Breast epithelium (tissue), 4 donors: Measurements from ENCODE around the gene CGRRF1. TPM values are rescaled to one million over a fixed set of nuclear protein-coding genes. Genes with fewer than 3 reads are reported as not detected.

Experiments
- DNase-seq, 2 donors: peaks; one replicate each; pipeline ENCODE4 v3.0.0-alpha.2; 2019; ENCODE audit warnings: low spot score in 2 of 2
- H3K27ac ChIP-seq, 2 donors: fragments of 200-600 bp; sonication (generic) in 1 of 2; one replicate each; pipeline ENCODE4 v1.5.1; 2016 to 2019; ENCODE audit warnings: mild to moderate bottlenecking in 1 of 2
- H3K27me3 ChIP-seq, 2 donors: fragments of 200-600 bp; sonication (generic) in 1 of 2; one replicate each; pipeline versions ENCODE4 v1.5.1 to v1.6.0; 2017 to 2019; ENCODE audit warnings: control low read depth in 1 of 2, mild to moderate bottlenecking in 1 of 2
- H3K36me3 ChIP-seq: fragments of 200-600 bp; one replicate; pipeline ENCODE4 v1.5.1; 2019
- H3K4me1 ChIP-seq, 2 donors: fragments of 200-600 bp; sonication (generic); one replicate each; pipeline ENCODE4 v1.5.1; 2016 to 2019; ENCODE audit warnings: control low read depth in 1 of 2
- H3K4me3 ChIP-seq, 3 donors: fragments of 200-600 bp; sonication (generic); 1 replicate in 2 of 3; 2 replicates in 1 of 3; pipeline ENCODE4 v1.5.1; 2016 to 2019; ENCODE audit warnings: mild to moderate bottlenecking in 3 of 3, moderate library complexity in 2 of 3
- H3K9me3 ChIP-seq, 2 donors: fragments of 200-600 bp; sonication (generic) in 1 of 2; one replicate each; pipeline ENCODE4 v1.5.1; 2016 to 2019; ENCODE audit warnings: control low read depth in 1 of 2
- POLR2A ChIP-seq: fragments of 450-650 bp; IDR thresholded peaks from one replicate; pipeline ENCODE4 v1.6.1; 2016; ENCODE audit warnings: antibody characterized with exemption, mild to moderate bottlenecking, moderate library complexity
- POLR2AphosphoS5 ChIP-seq, 3 donors: sonication (generic); formaldehyde crosslinking; IDR thresholded peaks; one replicate each; pipeline ENCODE4 v1.6.1; 2017; ENCODE audit warnings: antibody characterized with exemption in 3 of 3
- intact Hi-C: fragments of 100-400 bp; cut with DNase I; formaldehyde crosslinking; loops from one replicate; pipeline ENCODE4 v1.15.1; 2023; ENCODE audit warnings: low total_unique reads
- total RNA-seq, 3 donors: library from RNA; depleted of rRNA; stranded (reverse); fragments of >200 nt; gene quantifications; one replicate each; pipeline ENCODE4 v1.1.0, GENCODE V29; 2016
- TF ChIP-seq, protein P1 (sequence below), 3 donors: fragments of 450-650 bp; IDR thresholded peaks; one replicate each; pipeline ENCODE4 v1.5.1; 2016 to 2017; ENCODE audit warnings: antibody characterized with exemption in 3 of 3, mild to moderate bottlenecking in 3 of 3, moderate library complexity in 3 of 3

CGRRF1 gene
- total RNA-seq, 3 donors from 2014 or later: 21.0 to 25.5 (median 23.6) TPM

GRCh38 chr14:54562334-54562733, 52.6 kb downstream of the CGRRF1 start:
- TF ChIP-seq POLR2A (no peak), POLR2AphosphoS5 (IDR thresholded peaks at IDR 0.05) (no peak)
- TF ChIP-seq, protein P1, sequence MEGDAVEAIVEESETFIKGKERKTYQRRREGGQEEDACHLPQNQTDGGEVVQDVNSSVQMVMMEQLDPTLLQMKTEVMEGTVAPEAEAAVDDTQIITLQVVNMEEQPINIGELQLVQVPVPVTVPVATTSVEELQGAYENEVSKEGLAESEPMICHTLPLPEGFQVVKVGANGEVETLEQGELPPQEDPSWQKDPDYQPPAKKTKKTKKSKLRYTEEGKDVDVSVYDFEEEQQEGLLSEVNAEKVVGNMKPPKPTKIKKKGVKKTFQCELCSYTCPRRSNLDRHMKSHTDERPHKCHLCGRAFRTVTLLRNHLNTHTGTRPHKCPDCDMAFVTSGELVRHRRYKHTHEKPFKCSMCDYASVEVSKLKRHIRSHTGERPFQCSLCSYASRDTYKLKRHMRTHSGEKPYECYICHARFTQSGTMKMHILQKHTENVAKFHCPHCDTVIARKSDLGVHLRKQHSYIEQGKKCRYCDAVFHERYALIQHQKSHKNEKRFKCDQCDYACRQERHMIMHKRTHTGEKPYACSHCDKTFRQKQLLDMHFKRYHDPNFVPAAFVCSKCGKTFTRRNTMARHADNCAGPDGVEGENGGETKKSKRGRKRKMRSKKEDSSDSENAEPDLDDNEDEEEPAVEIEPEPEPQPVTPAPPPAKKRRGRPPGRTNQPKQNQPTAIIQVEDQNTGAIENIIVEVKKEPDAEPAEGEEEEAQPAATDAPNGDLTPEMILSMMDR (IDR thresholded peaks at IDR 0.05): no peak
- Histone ChIP-seq H3K36me3 (no peaks in the 10 kb centered on the region), H3K27me3 (no peaks in the 10 kb centered on the region), H3K4me1 (no peaks in the 10 kb centered on the region), H3K27ac (no peak overlapping the region), H3K9me3 (no peaks in the 10 kb centered on the region), H3K4me3 (no peak overlapping the region)
- intact Hi-C loops: loop anchor here (10.0 kb wide), 1 partner anchor 122 kb away; no protein-coding TSS in a partner anchor
- no peak for DNase-seq

- H3K36me3 ChIP-seq: no peaks in the 10 kb centered on the region
- DNase-seq: no peak
- no peaks in the 10 kb centered on the region for H3K27me3 ChIP-seq
- peak overlapping the region; percentile 70 to 91 (median 78) for H3K4me3 ChIP-seq
- H3K9me3 ChIP-seq: no peaks in the 10 kb centered on the region
- peak overlapping the region; percentile 97 to 100 for H3K27ac ChIP-seq
- TF ChIP-seq, protein P1 (IDR thresholded peaks at IDR 0.05): peak; percentile 73 to 87 (median 73)
- no peak for TF ChIP-seq POLR2A
- no peak for TF ChIP-seq POLR2AphosphoS5 (IDR thresholded peaks at IDR 0.05)
- intact Hi-C loops: loop anchor here (10.0 kb wide), 1 partner anchor 121 kb away; no protein-coding TSS in a partner anchor
- no peaks in the 10 kb centered on the region for H3K4me1 ChIP-seq
These were observed 54.6 kb downstream of the CGRRF1 start for GRCh38 chr14:54564071-54564867.

DNA sequence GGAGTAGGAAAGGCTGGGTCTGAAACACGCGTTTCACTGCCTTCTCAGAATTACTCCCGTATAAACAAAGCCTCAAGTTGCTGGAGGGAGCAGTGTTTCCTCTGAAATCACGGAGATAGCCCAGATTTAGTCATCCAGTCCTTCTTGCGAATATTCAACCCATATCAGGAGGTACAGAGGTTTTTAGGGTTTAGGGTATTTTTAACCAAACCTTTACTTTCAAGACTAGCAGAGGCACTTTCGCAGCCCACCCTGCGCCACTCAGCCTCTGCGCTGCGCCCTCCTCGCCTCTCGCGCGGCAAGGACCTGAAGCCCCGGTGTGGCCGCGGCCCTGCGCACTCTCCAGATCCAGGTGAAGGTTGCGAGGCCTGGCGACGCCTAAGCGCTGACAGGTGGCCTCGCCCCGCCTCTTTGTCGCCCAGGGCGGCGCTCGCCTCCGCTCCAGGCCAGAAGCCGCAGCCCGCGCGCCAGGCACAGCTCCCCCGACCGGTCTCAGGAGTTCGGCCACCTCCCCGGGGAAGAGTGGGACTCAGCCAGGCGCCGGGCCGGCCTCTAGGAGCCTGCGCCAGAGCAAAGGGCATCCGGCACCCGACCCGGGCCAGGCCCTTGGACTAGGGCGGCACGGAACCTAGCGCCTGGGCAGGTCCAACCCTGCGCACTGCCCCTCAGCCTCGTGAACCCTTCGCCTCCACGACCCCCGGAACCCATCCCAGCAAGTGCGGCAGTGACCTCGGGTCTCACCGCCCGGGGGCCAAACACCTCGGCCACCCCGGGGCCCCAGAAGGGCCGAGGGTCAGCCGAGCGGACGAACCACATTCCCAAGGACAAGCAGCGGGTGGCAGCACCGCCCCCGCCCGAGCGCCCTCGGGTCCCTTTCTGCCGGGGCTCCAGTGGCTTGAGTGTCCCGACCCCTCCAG, 55.4 kb downstream of the CGRRF1 start:
- H3K4me1 ChIP-seq: no peaks in the 10 kb centered on the region
- intact Hi-C loops: loop anchor here (5.0 to 10.0 kb wide), 2 partner anchors 120 to 207 kb away; no protein-coding TSS in a partner anchor
- peak; percentile 68 to 74 for DNase-seq

GRCh38 chr14:54565785-54566409, 56.2 kb downstream of the CGRRF1 start:
- no peaks in the 10 kb centered on the region for H3K36me3 ChIP-seq
- peak overlapping the region; percentile 97 to 100 for H3K27ac ChIP-seq
- peak; percentile 91 to 98 (median 92) for TF ChIP-seq POLR2AphosphoS5 (IDR thresholded peaks at IDR 0.05)
- peak; percentile 76 for TF ChIP-seq POLR2A
- TF ChIP-seq, protein P1 (IDR thresholded peaks at IDR 0.05): no peak
- no peaks in the 10 kb centered on the region for H3K9me3 ChIP-seq
- peak; percentile 91 to 96 for DNase-seq
- peak overlapping the region; percentile 70 to 91 (median 78) for H3K4me3 ChIP-seq
- intact Hi-C loops: loop anchor here (5.0 to 10.0 kb wide), 2 partner anchors 119 to 206 kb away; no protein-coding TSS in a partner anchor
- H3K4me1 ChIP-seq: no peaks in the 10 kb centered on the region
- H3K27me3 ChIP-seq: no peaks in the 10 kb centered on the region

More for the DNA sequence above, 55.4 kb downstream of the CGRRF1 start:
- H3K27ac ChIP-seq: peak overlapping the region; percentile 97 to 100
- peak overlapping the region; percentile 70 to 91 (median 78) for H3K4me3 ChIP-seq
- TF ChIP-seq, protein P1 (IDR thresholded peaks at IDR 0.05): no peak
- TF ChIP-seq POLR2AphosphoS5 (IDR thresholded peaks at IDR 0.05): peak; percentile 42 to 65 (median 46)
- no peaks in the 10 kb centered on the region for H3K9me3 ChIP-seq
- H3K36me3 ChIP-seq: no peaks in the 10 kb centered on the region
- no peaks in the 10 kb centered on the region for H3K27me3 ChIP-seq
